HEK293 (cell line): ENCODE results near the gene HOXA10.
A peak's percentile ranks its signal among the peaks of the same experiment; 100 is the strongest.

Experiments used
- CTCF ChIA-PET: fragments of 350-600 bp; formaldehyde crosslinking; extraction: SDS; loops from one replicate; lab custom pipeline; 2021; ENCODE audit warnings: antibody characterized with exemption; lab: Yijun Ruan, JAX
- POLR2A ChIA-PET: fragments of 300-600 bp; formaldehyde crosslinking; extraction: SDS; loops from one replicate; lab custom pipeline; 2020; ENCODE audit warnings: antibody characterized with exemption, inconsistent platforms; lab: Yijun Ruan, JAX
- H3K27ac ChIP-seq: fragments of 200-500 bp; sonication (Bioruptor generic); 2 replicates; pipeline ENCODE4 v1.5.1; 2014; ENCODE audit warnings: low read depth, low read length, control low read depth, inconsistent platforms; ENCODE audit errors: extremely low read depth
- H3K36me3 ChIP-seq, 2 experiments: fragments of 200-500 bp in 1 of 2; sonication (Bioruptor generic) in 1 of 2; 1 replicate in 1 of 2; 2 replicates in 1 of 2; pipeline ENCODE4 v1.5.1; 2014 to 2017; ENCODE audit warnings: inconsistent platforms in 2 of 2, low read length in 2 of 2; ENCODE audit not compliant: control insufficient read depth in 2 of 2, insufficient read depth in 1 of 2
- H3K4me1 ChIP-seq: fragments of 200-500 bp; sonication (Bioruptor generic); 2 replicates; pipeline ENCODE4 v1.5.1; 2014; ENCODE audit warnings: mild to moderate bottlenecking, low read length, inconsistent platforms; ENCODE audit not compliant: control insufficient read depth, insufficient read depth
- H3K4me3 ChIP-seq: 2 replicates; pipeline ENCODE4 v1.5.1; 2011; ENCODE audit warnings: low read depth, mild to moderate bottlenecking, control low read depth, low read length, moderate library complexity
- H3K9me3 ChIP-seq: fragments of 200-500 bp; sonication (Bioruptor generic); 2 replicates; pipeline ENCODE4 v1.5.1; 2014; ENCODE audit warnings: low read depth, low read length, inconsistent platforms; ENCODE audit not compliant: control insufficient read depth, insufficient read depth
- GLIS2 ChIP-seq: fragments of 450-650 bp; formaldehyde crosslinking; IDR thresholded peaks from 2 replicates; pipeline ENCODE4 v1.5.1; 2016; ENCODE audit warnings: missing biosample characterization, missing genetic modification characterization
- KLF10 ChIP-seq: fragments of 450-650 bp; IDR thresholded peaks from 2 replicates; pipeline ENCODE4 v1.5.1; 2018; ENCODE audit warnings: missing biosample characterization, mild to moderate bottlenecking, missing genetic modification characterization
- OSR2 ChIP-seq: fragments of 450-650 bp; formaldehyde crosslinking; IDR thresholded peaks from 2 replicates; pipeline ENCODE4 v1.5.1; 2016; ENCODE audit warnings: missing biosample characterization, missing genetic modification characterization
- PRDM1 ChIP-seq: fragments of 450-650 bp; formaldehyde crosslinking; IDR thresholded peaks from 2 replicates; pipeline ENCODE4; 2016; ENCODE audit warnings: missing biosample characterization, missing genetic modification characterization
- TCF7L2 ChIP-seq: IDR thresholded peaks from 2 replicates; pipeline ENCODE4 v1.6.1; 2011; ENCODE audit warnings: low read depth, mild to moderate bottlenecking, inconsistent platforms, low read length, moderate library complexity, borderline replicate concordance
- ZBTB8A ChIP-seq: fragments of 450-650 bp; formaldehyde crosslinking; IDR thresholded peaks from 2 replicates; pipeline ENCODE4 v1.5.1; 2016; ENCODE audit warnings: missing biosample characterization, missing genetic modification characterization
- ZNF157 ChIP-seq: fragments of 450-650 bp; formaldehyde crosslinking; IDR thresholded peaks from 2 replicates; pipeline ENCODE4 v1.5.1; 2016; ENCODE audit warnings: missing biosample characterization, missing genetic modification characterization
- ZNF362 ChIP-seq: fragments of 450-650 bp; formaldehyde crosslinking; IDR thresholded peaks from 2 replicates; pipeline ENCODE4 v1.5.1; 2016; ENCODE audit warnings: missing biosample characterization, missing genetic modification characterization
- ZNF366 ChIP-seq: fragments of 450-650 bp; formaldehyde crosslinking; conservative IDR thresholded peaks from 2 replicates; pipeline ENCODE4 v1.5.1; 2016; ENCODE audit warnings: missing biosample characterization, missing genetic modification characterization
- ZNF416 ChIP-seq: fragments of 450-650 bp; formaldehyde crosslinking; IDR thresholded peaks from 2 replicates; pipeline ENCODE4 v1.5.1; 2016; ENCODE audit warnings: missing biosample characterization, missing genetic modification characterization
- ZNF473 ChIP-seq: fragments of 450-650 bp; formaldehyde crosslinking; IDR thresholded peaks from 2 replicates; pipeline ENCODE4 v1.5.1; 2017; ENCODE audit warnings: missing biosample characterization, missing genetic modification characterization
- ZNF501 ChIP-seq: fragments of 450-650 bp; formaldehyde crosslinking; IDR thresholded peaks from 2 replicates; pipeline ENCODE4 v1.5.1; 2016; ENCODE audit warnings: missing biosample characterization, missing genetic modification characterization
- ZNF510 ChIP-seq: fragments of 450-650 bp; formaldehyde crosslinking; IDR thresholded peaks from 2 replicates; pipeline ENCODE4 v1.5.1; 2018; ENCODE audit warnings: mild to moderate bottlenecking, missing genetic modification characterization, missing biosample characterization; ENCODE audit not compliant: insufficient replicate concordance
- ZNF600 ChIP-seq: fragments of 450-650 bp; formaldehyde crosslinking; IDR thresholded peaks from 2 replicates; pipeline ENCODE4 v1.5.1; 2016; ENCODE audit warnings: missing biosample characterization, missing genetic modification characterization
- ZXDB ChIP-seq: fragments of 450-650 bp; formaldehyde crosslinking; IDR thresholded peaks from 2 replicates; pipeline ENCODE4 v1.5.1; 2016; ENCODE audit warnings: missing biosample characterization, missing genetic modification characterization
- TF ChIP-seq, protein P1 (sequence below): fragments of 450-650 bp; formaldehyde crosslinking; IDR thresholded peaks from 2 replicates; pipeline ENCODE4 v1.5.1; 2017; ENCODE audit warnings: missing biosample characterization, missing genetic modification characterization
- TF ChIP-seq, protein P2 (sequence below): fragments of 450-650 bp; formaldehyde crosslinking; IDR thresholded peaks from 2 replicates; pipeline ENCODE4 v1.5.1; 2016; ENCODE audit warnings: missing biosample characterization, missing genetic modification characterization

Gene HOXA10

DNA sequence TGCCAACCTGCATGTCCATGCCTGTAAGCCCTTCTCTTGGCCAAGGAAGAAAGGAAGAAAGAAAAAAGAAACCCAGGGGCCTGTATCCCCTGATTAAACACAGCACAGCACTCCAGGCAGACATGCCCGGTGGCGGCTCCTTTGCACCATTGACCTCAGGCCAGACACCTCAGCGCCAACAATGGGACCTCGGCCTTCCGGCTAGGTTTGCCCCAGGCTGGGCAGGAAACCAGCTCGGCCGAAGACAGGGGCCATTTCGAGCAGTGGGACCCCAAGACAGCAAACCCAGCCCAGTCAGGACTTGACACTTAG is 2.8 kb downstream of the HOXA10 start:
- CTCF ChIA-PET: interaction anchor here (0.6 to 1.6 kb wide), 4 partner anchors 8 to 488 kb away, joined by 3 to 15 read pairs (median 4); no protein-coding TSS in a partner anchor
- Histone ChIP-seq H3K9me3 (no peaks in the 10 kb centered on the region), H3K4me3 (peak overlapping the region; percentile 76), H3K36me3 (peaks cover 8 to 24% of the 10 kb centered on the region in 2 experiments), H3K4me1 (peaks cover 17% of the 10 kb centered on the region), H3K27ac (peak overlapping the region; percentile 100)
- POLR2A ChIA-PET: interaction anchor here (0.6 to 11.2 kb wide), 8 partner anchors 8 to 1315 kb away, joined by 3 to 237 read pairs (median 10); partner anchors contain the start of genes HOXA11 and HOXA7
- TF ChIP-seq ZBTB8A (no peak), GLIS2 (tag by site-specific recombination) (0 out of 2 replicates have a peak, but pooled peaks have one; percentile 15), ZNF510 (no peak), ZXDB (0 out of 2 replicates have a peak, but pooled peaks have one; percentile 10), ZNF600 (tag by site-specific recombination) (no peak), ZNF501 (tag by site-specific recombination) (no peak), ZNF473 (tag by site-specific recombination) (no peak), ZNF366 (tag by site-specific recombination) (peak; percentile 40; the same call in 1 of the 2 replicates)

DNA sequence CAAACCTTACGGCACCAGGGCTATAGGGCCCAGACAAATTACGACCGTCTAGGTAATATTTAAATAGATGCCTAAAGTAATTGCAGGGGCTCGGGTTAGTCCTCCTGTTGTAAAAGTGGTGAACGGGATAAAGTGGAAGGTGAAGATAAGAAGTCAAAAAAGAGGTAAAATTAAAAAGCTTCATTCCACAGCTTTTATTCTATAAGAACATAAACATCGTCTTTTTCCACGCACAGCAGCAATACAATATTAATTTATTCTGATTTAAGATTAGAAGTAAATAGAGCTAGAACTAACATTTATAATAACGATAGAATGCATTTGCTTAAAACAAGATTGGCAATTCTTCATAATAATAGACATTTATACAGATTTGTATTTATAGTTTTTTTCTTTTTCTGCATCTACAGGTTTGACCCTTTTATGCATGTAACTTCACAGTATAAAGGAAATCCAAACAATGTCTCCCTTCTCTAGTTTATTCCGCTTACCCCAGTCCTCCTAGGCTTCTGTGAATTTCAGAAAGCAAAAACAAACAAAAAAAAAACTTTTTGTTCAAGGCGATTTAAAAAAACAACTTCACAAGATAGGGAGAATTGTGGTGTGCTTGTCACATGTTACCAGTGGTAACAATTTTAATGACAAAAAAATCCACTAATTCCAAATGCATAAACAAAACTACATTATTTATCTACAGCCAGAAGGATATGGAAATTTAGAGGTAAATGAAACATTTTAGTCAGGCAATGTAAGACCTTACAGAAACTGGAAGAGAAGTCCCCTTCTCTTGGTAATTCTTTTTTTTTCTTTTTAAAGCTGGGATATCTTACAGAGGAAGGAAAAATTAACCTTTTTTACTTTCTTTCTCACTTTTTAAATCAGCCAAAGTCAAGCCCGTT is 3.4 kb downstream of the HOXA10 start:
- Histone ChIP-seq H3K4me1 (peaks cover 14% of the 10 kb centered on the region), H3K36me3 (peaks cover 8 to 24% of the 10 kb centered on the region in 2 experiments), H3K4me3 (peak overlapping the region; percentile 76), H3K27ac (peak overlapping the region; percentile 100), H3K9me3 (no peaks in the 10 kb centered on the region)
- CTCF ChIA-PET: interaction anchor here (0.8 to 1.9 kb wide), 7 partner anchors 9 to 317 kb away, joined by 3 to 15 read pairs (median 4); no protein-coding TSS in a partner anchor
- POLR2A ChIA-PET: interaction anchor here (1.0 to 11.2 kb wide), 17 partner anchors 8 to 1315 kb away, joined by 3 to 237 read pairs (median 6); partner anchors contain the start of genes HOXA11, HOXA13 and HOXA7
- TF ChIP-seq, protein P1, sequence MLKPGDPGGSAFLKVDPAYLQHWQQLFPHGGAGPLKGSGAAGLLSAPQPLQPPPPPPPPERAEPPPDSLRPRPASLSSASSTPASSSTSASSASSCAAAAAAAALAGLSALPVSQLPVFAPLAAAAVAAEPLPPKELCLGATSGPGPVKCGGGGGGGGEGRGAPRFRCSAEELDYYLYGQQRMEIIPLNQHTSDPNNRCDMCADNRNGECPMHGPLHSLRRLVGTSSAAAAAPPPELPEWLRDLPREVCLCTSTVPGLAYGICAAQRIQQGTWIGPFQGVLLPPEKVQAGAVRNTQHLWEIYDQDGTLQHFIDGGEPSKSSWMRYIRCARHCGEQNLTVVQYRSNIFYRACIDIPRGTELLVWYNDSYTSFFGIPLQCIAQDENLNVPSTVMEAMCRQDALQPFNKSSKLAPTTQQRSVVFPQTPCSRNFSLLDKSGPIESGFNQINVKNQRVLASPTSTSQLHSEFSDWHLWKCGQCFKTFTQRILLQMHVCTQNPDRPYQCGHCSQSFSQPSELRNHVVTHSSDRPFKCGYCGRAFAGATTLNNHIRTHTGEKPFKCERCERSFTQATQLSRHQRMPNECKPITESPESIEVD: peak; percentile 94
- no peak; the same call in 1 of the 2 replicates for TF ChIP-seq TCF7L2
- no peak for TF ChIP-seq OSR2 (tag by site-specific recombination)
- TF ChIP-seq ZNF157 (tag by site-specific recombination): no peak
- TF ChIP-seq PRDM1 (tag by site-specific recombination): peak; percentile 54
- no peak for TF ChIP-seq ZNF416 (tag by site-specific recombination)
- TF ChIP-seq ZNF600 (tag by site-specific recombination): no peak
- peak; percentile 29; the same call in 1 of the 2 replicates for TF ChIP-seq KLF10 (tag by site-specific recombination)
- TF ChIP-seq ZNF362 (tag by site-specific recombination): peak; percentile 28; the same call in 1 of the 2 replicates
- TF ChIP-seq, protein P2, sequence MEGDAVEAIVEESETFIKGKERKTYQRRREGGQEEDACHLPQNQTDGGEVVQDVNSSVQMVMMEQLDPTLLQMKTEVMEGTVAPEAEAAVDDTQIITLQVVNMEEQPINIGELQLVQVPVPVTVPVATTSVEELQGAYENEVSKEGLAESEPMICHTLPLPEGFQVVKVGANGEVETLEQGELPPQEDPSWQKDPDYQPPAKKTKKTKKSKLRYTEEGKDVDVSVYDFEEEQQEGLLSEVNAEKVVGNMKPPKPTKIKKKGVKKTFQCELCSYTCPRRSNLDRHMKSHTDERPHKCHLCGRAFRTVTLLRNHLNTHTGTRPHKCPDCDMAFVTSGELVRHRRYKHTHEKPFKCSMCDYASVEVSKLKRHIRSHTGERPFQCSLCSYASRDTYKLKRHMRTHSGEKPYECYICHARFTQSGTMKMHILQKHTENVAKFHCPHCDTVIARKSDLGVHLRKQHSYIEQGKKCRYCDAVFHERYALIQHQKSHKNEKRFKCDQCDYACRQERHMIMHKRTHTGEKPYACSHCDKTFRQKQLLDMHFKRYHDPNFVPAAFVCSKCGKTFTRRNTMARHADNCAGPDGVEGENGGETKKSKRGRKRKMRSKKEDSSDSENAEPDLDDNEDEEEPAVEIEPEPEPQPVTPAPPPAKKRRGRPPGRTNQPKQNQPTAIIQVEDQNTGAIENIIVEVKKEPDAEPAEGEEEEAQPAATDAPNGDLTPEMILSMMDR (tag by site-specific recombination): no peak
